ENCODE measurements around the gene ABHD12B. TPM values are rescaled to one million over a fixed set of nuclear protein-coding genes. Genes with fewer than 3 reads are reported as not detected.

Gene ABHD12B
- total RNA-seq, 1 donor from 2014 or later: not detected

GRCh38 chr14:50865391-50866076 is 6.3 kb upstream of the ABHD12B start:
- H3K27me3 Mint-ChIP-seq: peaks cover 26% of the 10 kb centered on the region
- CTCF ChIA-PET: interaction anchor here (1.1 to 1.6 kb wide), 2 partner anchors 88 to 151 kb away, joined by 3 to 4 read pairs; no protein-coding TSS in a partner anchor
- intact Hi-C loops (cut with micrococcal nuclease): loop anchor here (10.0 kb wide), 1 partner anchor 551 kb away; the partner anchor contains the start of genes DMAC2L and L2HGDH
- DNase-seq (no peak), ATAC-seq (ENCODE audit: low read depth) (no peak)
- TF ChIP-seq CTCF (IDR thresholded peaks at IDR 0.05): no peak
- POLR2A ChIA-PET: no interaction called here
- H3K4me3 Mint-ChIP-seq: no peak overlapping the region
- no peaks in the 10 kb centered on the region for H3K36me3 Mint-ChIP-seq (ENCODE audit: low read depth)
- H3K9me3 Mint-ChIP-seq: no peaks in the 10 kb centered on the region
- no peaks in the 10 kb centered on the region for H3K4me1 Mint-ChIP-seq
- H3K27ac Mint-ChIP-seq: no peak overlapping the region

- peaks cover 51% of the 10 kb centered on the region for H3K27me3 Mint-ChIP-seq
- H3K4me1 Mint-ChIP-seq: peaks cover 26% of the 10 kb centered on the region
- H3K27ac Mint-ChIP-seq: no peak overlapping the region
- ChIA-PET POLR2A (no interaction called here), CTCF (no interaction called here)
- DNase-seq: no peak
- TF ChIP-seq CTCF (IDR thresholded peaks at IDR 0.05): no peak
- no peak for ATAC-seq (ENCODE audit: low read depth)
- peak overlapping the region; percentile 17 for H3K4me3 Mint-ChIP-seq
- no peaks in the 10 kb centered on the region for H3K9me3 Mint-ChIP-seq
- H3K36me3 Mint-ChIP-seq (ENCODE audit: low read depth): no peaks in the 10 kb centered on the region
- intact Hi-C loops (cut with micrococcal nuclease): no loop called here
Observed at GRCh38 chr14:50871228-50871627, 625 bp upstream of the ABHD12B start.

GRCh38 chr14:50874757-50875156 is 2.9 kb downstream of the ABHD12B start:
- no peak for ATAC-seq (ENCODE audit: low read depth)
- intact Hi-C loops (cut with micrococcal nuclease): no loop called here
- Mint-ChIP-seq H3K4me1 (peaks cover 27% of the 10 kb centered on the region), H3K27ac (no peak overlapping the region), H3K4me3 (peak overlapping the region; percentile 13), H3K9me3 (no peaks in the 10 kb centered on the region), H3K36me3 (ENCODE audit: low read depth) (no peaks in the 10 kb centered on the region), H3K27me3 (peaks cover 36% of the 10 kb centered on the region)
- ChIA-PET POLR2A (interaction anchor here (0.6 kb wide), 1 partner anchor 10 kb away, joined by 6 read pairs; no protein-coding TSS in a partner anchor), CTCF (interaction anchor here (2.1 kb wide), 1 partner anchor 14 kb away, joined by 5 read pairs; no protein-coding TSS in a partner anchor)
- no peak for TF ChIP-seq CTCF (IDR thresholded peaks at IDR 0.05)
- no peak for DNase-seq

- ATAC-seq (ENCODE audit: low read depth) (peak; percentile 89), DNase-seq (no peak)
- Mint-ChIP-seq H3K4me1 (peaks cover 27% of the 10 kb centered on the region), H3K27me3 (peaks cover 32% of the 10 kb centered on the region), H3K36me3 (ENCODE audit: low read depth) (no peaks in the 10 kb centered on the region), H3K9me3 (no peaks in the 10 kb centered on the region), H3K27ac (no peak overlapping the region), H3K4me3 (peak overlapping the region; percentile 13)
- intact Hi-C loops (cut with micrococcal nuclease): no loop called here
- POLR2A ChIA-PET: no interaction called here
- CTCF ChIA-PET: interaction anchor here (0.6 to 1.3 kb wide), 2 partner anchors 9 to 93 kb away, joined by 3 read pairs; no protein-coding TSS in a partner anchor
- no peak for TF ChIP-seq CTCF (IDR thresholded peaks at IDR 0.05)
Observed at GRCh38 chr14:50875359-50876070, 3.7 kb downstream of the ABHD12B start.

Data from activated B cell treated with CpG ODN at 0.5 μM for 24 hours (primary cell).